ENCODE data around the gene TMEM266. TPM values are rescaled to one million over a fixed set of nuclear protein-coding genes. Genes with fewer than 3 reads are reported as not detected.

TMEM266 gene
- total RNA-seq, 1 donor from 2014 or later = 8.1 TPM

DNA sequence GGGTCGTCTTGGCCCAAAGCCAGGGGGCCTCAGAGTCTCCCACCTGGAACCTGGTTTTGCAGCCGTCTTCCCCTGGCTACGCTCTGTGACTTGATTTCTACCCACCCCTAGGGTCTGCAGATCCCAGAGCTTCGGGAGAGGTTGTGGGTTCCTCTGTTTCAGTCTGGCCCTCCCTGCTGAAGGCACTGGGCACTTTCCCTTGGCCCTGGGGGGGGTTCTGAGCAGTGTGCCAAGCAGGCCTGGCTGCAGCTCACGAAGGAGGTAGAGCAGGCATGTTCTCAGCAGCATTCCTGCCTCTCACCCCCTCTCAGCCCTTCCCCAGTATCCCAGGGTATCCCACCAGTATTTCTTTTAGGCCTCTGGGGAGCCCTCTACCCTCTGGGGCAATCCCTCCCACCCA is 99.0 kb downstream of the TMEM266 start:
- TF ChIP-seq, protein P1, sequence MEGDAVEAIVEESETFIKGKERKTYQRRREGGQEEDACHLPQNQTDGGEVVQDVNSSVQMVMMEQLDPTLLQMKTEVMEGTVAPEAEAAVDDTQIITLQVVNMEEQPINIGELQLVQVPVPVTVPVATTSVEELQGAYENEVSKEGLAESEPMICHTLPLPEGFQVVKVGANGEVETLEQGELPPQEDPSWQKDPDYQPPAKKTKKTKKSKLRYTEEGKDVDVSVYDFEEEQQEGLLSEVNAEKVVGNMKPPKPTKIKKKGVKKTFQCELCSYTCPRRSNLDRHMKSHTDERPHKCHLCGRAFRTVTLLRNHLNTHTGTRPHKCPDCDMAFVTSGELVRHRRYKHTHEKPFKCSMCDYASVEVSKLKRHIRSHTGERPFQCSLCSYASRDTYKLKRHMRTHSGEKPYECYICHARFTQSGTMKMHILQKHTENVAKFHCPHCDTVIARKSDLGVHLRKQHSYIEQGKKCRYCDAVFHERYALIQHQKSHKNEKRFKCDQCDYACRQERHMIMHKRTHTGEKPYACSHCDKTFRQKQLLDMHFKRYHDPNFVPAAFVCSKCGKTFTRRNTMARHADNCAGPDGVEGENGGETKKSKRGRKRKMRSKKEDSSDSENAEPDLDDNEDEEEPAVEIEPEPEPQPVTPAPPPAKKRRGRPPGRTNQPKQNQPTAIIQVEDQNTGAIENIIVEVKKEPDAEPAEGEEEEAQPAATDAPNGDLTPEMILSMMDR (IDR thresholded peaks at IDR 0.05; ENCODE audit: unreplicated experiment) = no peak
- Mint-ChIP-seq H3K27ac (ENCODE audit: unreplicated experiment) (no peak overlapping the region), H3K36me3 (ENCODE audit: low read depth, unreplicated experiment) (peaks cover 8% of the 10 kb centered on the region), H3K9me3 (ENCODE audit: unreplicated experiment) (no peaks in the 10 kb centered on the region), H3K4me3 (ENCODE audit: unreplicated experiment) (no peak overlapping the region), H3K27me3 (ENCODE audit: unreplicated experiment) (peaks cover 8% of the 10 kb centered on the region), H3K4me1 (ENCODE audit: unreplicated experiment) (peaks cover 7% of the 10 kb centered on the region)
- DNase-seq (ENCODE audit: low spot score) = no peak

DNA sequence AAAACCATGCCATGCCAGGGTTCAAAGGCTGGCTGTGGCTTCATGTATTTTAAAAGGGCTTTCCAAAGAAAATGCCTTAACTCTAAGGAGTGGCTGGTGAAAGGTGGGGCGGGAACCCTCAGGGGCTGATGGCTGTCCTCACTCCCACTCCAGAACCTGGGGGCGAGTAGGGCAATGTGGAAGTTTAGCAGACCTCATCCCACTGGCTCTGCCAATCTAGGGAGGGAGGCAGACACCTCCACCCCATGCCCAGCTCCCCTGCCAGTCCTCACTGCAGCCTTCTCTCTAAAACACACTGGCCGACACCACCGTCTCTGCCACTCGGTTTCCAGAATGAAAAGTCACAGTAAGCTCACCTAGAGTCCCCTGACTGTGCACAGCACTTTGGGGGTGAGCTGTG is 99.5 kb downstream of the TMEM266 start:
- TF ChIP-seq, protein P1 (IDR thresholded peaks at IDR 0.05; ENCODE audit: unreplicated experiment) = no peak
- peaks cover 7% of the 10 kb centered on the region for H3K4me1 Mint-ChIP-seq (ENCODE audit: unreplicated experiment)

DNA sequence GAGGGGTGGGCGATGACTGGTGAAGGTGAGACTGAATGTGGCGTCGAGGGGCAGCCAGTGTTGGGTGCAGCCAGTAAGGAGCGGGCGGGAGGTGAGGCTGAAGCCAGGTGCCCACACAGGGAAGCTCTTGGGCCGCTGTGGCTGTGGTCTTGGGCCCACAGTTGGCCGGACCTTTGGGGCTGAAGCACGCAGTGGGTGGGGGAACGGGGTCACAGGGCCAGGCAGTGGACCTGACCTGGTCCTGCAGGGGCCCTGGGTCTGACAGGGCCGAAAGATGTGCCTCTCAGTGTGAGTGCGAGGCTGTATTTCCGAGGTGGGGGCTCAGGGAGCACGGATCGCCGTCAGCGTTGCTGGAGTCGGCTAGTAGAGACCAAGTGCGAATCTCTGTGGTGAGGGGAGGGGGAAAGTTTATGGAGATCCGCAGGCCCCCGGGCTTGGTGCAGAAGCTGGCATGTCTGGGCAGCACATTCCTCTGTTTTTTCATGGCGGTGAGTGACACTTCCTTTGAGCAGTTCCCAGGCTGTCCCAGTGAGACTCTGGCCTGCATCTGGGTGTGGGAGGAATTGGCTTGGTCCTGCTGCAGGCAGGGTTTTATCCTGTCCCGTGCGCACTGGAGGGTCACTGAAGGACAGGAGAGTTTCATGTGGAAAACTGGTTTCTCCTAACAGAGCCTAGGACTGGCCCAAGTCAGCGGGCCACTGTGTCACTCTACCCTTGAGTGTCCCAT is 100.8 kb downstream of the TMEM266 start:
- H3K27me3 Mint-ChIP-seq (ENCODE audit: unreplicated experiment) = peaks cover 10% of the 10 kb centered on the region
- H3K4me3 Mint-ChIP-seq (ENCODE audit: unreplicated experiment) = no peak overlapping the region
- peak overlapping the region; percentile 71 for H3K27ac Mint-ChIP-seq (ENCODE audit: unreplicated experiment)
- H3K9me3 Mint-ChIP-seq (ENCODE audit: unreplicated experiment) = no peaks in the 10 kb centered on the region
- TF ChIP-seq, protein P1 (IDR thresholded peaks at IDR 0.05; ENCODE audit: unreplicated experiment) = no peak
- H3K4me1 Mint-ChIP-seq (ENCODE audit: unreplicated experiment) = peaks cover 7% of the 10 kb centered on the region
- peaks cover 8% of the 10 kb centered on the region for H3K36me3 Mint-ChIP-seq (ENCODE audit: low read depth, unreplicated experiment)
- DNase-seq (ENCODE audit: low spot score) = no peak

More for the DNA sequence above, 99.5 kb downstream of the TMEM266 start:
- H3K27me3 Mint-ChIP-seq (ENCODE audit: unreplicated experiment) = peaks cover 8% of the 10 kb centered on the region
- H3K36me3 Mint-ChIP-seq (ENCODE audit: low read depth, unreplicated experiment) = peaks cover 8% of the 10 kb centered on the region
- no peaks in the 10 kb centered on the region for H3K9me3 Mint-ChIP-seq (ENCODE audit: unreplicated experiment)
- no peak for DNase-seq (ENCODE audit: low spot score)
- H3K27ac Mint-ChIP-seq (ENCODE audit: unreplicated experiment) = no peak overlapping the region
- peak overlapping the region; percentile 31 for H3K4me3 Mint-ChIP-seq (ENCODE audit: unreplicated experiment)

DNA sequence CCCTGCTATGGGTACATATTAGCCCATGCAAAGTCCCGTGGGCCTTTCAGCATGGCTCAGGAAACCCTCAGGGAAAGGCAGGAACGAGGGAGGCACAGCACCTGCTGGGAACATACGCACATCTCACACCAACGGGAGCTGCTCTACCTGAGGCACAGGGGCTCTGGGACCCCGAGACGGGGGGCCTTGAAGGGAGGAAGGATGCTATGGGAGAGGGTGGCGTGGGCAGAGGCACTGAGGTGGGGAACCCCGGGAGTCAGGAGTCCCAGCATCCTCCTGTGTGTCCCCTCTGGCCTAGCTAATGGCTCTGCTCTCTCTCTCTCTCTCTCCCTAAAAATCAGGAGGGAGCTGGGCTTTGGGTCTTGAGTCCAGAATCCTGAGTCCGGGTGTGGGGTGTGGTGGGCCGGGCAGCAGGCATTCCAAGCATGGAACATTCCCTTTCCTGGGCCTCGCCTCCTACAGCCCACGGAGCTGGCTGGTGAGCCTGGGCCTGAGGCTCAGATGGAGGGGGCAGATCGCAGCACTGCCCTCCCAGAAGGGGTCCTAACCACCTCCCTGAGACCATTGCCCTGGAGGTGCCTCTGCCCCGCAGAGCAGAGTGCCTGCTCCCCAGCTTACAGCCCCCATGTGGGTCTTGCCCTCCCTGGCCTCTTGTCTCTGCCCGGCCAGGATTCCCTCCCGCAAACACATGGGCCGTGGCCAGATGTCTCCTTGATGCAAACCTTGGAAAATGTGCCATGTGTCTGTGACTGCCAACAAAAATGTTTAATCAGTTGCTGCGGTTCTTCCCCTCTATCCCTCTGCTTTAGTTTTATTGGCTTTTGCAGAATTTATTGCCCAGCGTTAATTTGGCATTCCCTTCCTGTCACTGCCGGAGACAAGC is 101.6 kb downstream of the TMEM266 start:
- no peak overlapping the region for H3K27ac Mint-ChIP-seq (ENCODE audit: unreplicated experiment)
- H3K27me3 Mint-ChIP-seq (ENCODE audit: unreplicated experiment) = peaks cover 10% of the 10 kb centered on the region
- H3K36me3 Mint-ChIP-seq (ENCODE audit: low read depth, unreplicated experiment) = peaks cover 8% of the 10 kb centered on the region
- no peak for DNase-seq (ENCODE audit: low spot score)
- TF ChIP-seq, protein P1 (IDR thresholded peaks at IDR 0.05; ENCODE audit: unreplicated experiment) = no peak
- no peak overlapping the region for H3K4me3 Mint-ChIP-seq (ENCODE audit: unreplicated experiment)
- no peaks in the 10 kb centered on the region for H3K9me3 Mint-ChIP-seq (ENCODE audit: unreplicated experiment)
- H3K4me1 Mint-ChIP-seq (ENCODE audit: unreplicated experiment) = peaks cover 7% of the 10 kb centered on the region

DNA sequence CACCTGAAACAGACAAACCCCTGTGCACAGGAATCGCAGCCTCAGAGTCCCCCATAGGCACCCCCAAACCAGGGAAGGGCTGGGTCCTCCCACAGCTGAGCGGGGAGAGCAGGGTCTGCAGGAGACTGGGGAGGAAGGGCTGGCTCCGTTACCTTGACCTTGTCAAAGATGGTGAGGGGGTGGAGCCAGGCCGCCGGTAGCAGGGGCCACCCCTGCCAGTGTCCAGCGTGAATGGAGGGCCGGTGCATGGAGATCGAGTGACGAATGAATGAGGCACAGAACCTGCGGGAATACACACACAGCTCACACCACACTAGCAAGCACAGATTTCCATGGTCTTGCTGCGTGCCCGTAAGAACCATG is 102.2 kb downstream of the TMEM266 start:
- H3K9me3 Mint-ChIP-seq (ENCODE audit: unreplicated experiment) = no peaks in the 10 kb centered on the region
- H3K36me3 Mint-ChIP-seq (ENCODE audit: low read depth, unreplicated experiment) = peaks cover 13% of the 10 kb centered on the region
- peaks cover 7% of the 10 kb centered on the region for H3K4me1 Mint-ChIP-seq (ENCODE audit: unreplicated experiment)
- no peak overlapping the region for H3K27ac Mint-ChIP-seq (ENCODE audit: unreplicated experiment)
- TF ChIP-seq, protein P1 (IDR thresholded peaks at IDR 0.05; ENCODE audit: unreplicated experiment) = no peak
- H3K27me3 Mint-ChIP-seq (ENCODE audit: unreplicated experiment) = peaks cover 10% of the 10 kb centered on the region
- no peak for DNase-seq (ENCODE audit: low spot score)
- no peak overlapping the region for H3K4me3 Mint-ChIP-seq (ENCODE audit: unreplicated experiment)
